Common myeloid progenitor, CD34-positive (primary cell): ENCODE data around the gene SLCO6A1.

Experiments
- CTCF ChIA-PET: fragments of 350-600 bp; sonication (Branson Sonifier 250); formaldehyde crosslinking; loops from one replicate; lab custom pipeline; 2021; ENCODE audit warnings: antibody characterized with exemption; lab: Charles Lee
- POLR2A ChIA-PET: fragments of 350-600 bp; sonication (Branson Sonifier 250); formaldehyde crosslinking; loops from one replicate; lab custom pipeline; 2021; ENCODE audit warnings: antibody characterized with exemption; lab: Charles Lee
- DNase-seq, 3 donors: peaks; one replicate each; pipeline versions ENCODE4 v3.0.0 to v3.0.0-alpha.2; 2013
- H3K27ac ChIP-seq, 2 experiments: 1 replicate in 1 of 2; 2 replicates in 1 of 2; pipeline ENCODE4 v1.7.0; 2013; ENCODE audit warnings: inconsistent platforms in 2 of 2, low read length in 2 of 2, mild to moderate bottlenecking in 2 of 2, low read depth in 1 of 2, moderate library complexity in 1 of 2; ENCODE audit not compliant: severe bottlenecking in 2 of 2, insufficient read depth in 1 of 2, poor library complexity in 1 of 2
- H3K27me3 ChIP-seq, 5 experiments: replicated peaks in 2 of 5; 1 replicate in 3 of 5; 2 replicates in 2 of 5; pipeline versions ENCODE4 v1.6.1 to v1.7.0; 2013; ENCODE audit warnings: low read length in 4 of 5, mild to moderate bottlenecking in 2 of 5, moderate library complexity in 2 of 5, inconsistent platforms in 1 of 5; ENCODE audit not compliant: insufficient read depth in 5 of 5, control insufficient read depth in 4 of 5
- H3K36me3 ChIP-seq, 4 experiments: 1 replicate in 2 of 4; 2 replicates in 2 of 4; pipeline versions ENCODE4 v1.6.1 to v1.7.0; 2013; ENCODE audit warnings: low read length in 3 of 4, control low read depth in 1 of 4, mild to moderate bottlenecking in 1 of 4; ENCODE audit not compliant: control insufficient read depth in 4 of 4, insufficient read depth in 4 of 4
- H3K4me1 ChIP-seq, 4 experiments: 1 replicate in 3 of 4; 2 replicates in 1 of 4; pipeline versions ENCODE4 v1.6.1 to v1.7.1; 2013; ENCODE audit warnings: low read length in 3 of 4, mild to moderate bottlenecking in 3 of 4, control low read depth in 1 of 4, inconsistent platforms in 1 of 4, moderate library complexity in 1 of 4; ENCODE audit not compliant: control insufficient read depth in 4 of 4, insufficient read depth in 4 of 4; ENCODE audit errors: control extremely low read depth in 1 of 4
- H3K4me3 ChIP-seq, 7 experiments: 1 replicate in 4 of 7; 2 replicates in 3 of 7; pipeline versions ENCODE4 v1.5.1 to v1.7.0; 2013; ENCODE audit warnings: mild to moderate bottlenecking in 7 of 7, low read length in 6 of 7, moderate library complexity in 6 of 7, inconsistent platforms in 2 of 7, low read depth in 2 of 7, control low read depth in 1 of 7; ENCODE audit not compliant: insufficient read depth in 4 of 7, control insufficient read depth in 1 of 7; ENCODE audit errors: extremely low read depth in 1 of 7
- H3K9me3 ChIP-seq, 5 experiments: 1 replicate in 4 of 5; 2 replicates in 1 of 5; pipeline versions ENCODE4 v1.6.1 to v1.7.1; 2013; ENCODE audit warnings: low read length in 4 of 5, mild to moderate bottlenecking in 2 of 5, inconsistent platforms in 1 of 5, low read depth in 1 of 5, moderate library complexity in 1 of 5; ENCODE audit not compliant: control insufficient read depth in 4 of 5, insufficient read depth in 2 of 5; ENCODE audit errors: control extremely low read depth in 1 of 5
- WGBS: methylation state at CpG from one replicate; pipeline ENCODE4 v1.1.5; 2013; ENCODE audit not compliant: insufficient coverage; 5-methylcytosine and 5-hydroxymethylcytosine counted together

SLCO6A1 gene

GRCh38 chr5:102539562-102539961 lies 40.8 kb upstream of the SLCO6A1 start:
- H3K27ac ChIP-seq, result no peak overlapping the region
- H3K36me3 ChIP-seq, result no peaks in the 10 kb centered on the region
- ChIA-PET CTCF (interaction anchor here (1.0 to 7.1 kb wide), 5 partner anchors 11 to 600 kb away, joined by 3 to 59 read pairs (median 8); no protein-coding TSS in a partner anchor), POLR2A (no interaction called here)
- peaks cover 0 to 9% (median 0%) of the 10 kb centered on the region in 4 experiments for H3K4me1 ChIP-seq
- peak in 2 of 3 donors; percentile 22 to 24 for DNase-seq
- no peak overlapping the region for H3K4me3 ChIP-seq
- no peaks in the 10 kb centered on the region for H3K27me3 ChIP-seq
- WGBS, result 100% methylated on average over 1 of the region's 1 CpG
- H3K9me3 ChIP-seq, result peaks cover 0 to 5% (median 4%) of the 10 kb centered on the region in 5 experiments

- peaks cover 0 to 5% (median 4%) of the 10 kb centered on the region in 5 experiments for H3K9me3 ChIP-seq
- DNase-seq, result no peak
- no peaks in the 10 kb centered on the region for H3K36me3 ChIP-seq
- H3K4me3 ChIP-seq, result no peak overlapping the region
- POLR2A ChIA-PET, result no interaction called here
- CTCF ChIA-PET, result interaction anchor here (0.6 to 7.1 kb wide), 12 partner anchors 9 to 602 kb away, joined by 3 to 59 read pairs (median 6); partner anchors contain the start of gene SLCO4C1
- H3K27ac ChIP-seq, result no peak overlapping the region
- WGBS, result no CpG with 5 or more reads among the region's 1 CpG
- peaks cover 0 to 3% (median 0%) of the 10 kb centered on the region in 4 experiments for H3K4me1 ChIP-seq
- H3K27me3 ChIP-seq, result no peaks in the 10 kb centered on the region
Measured at GRCh38 chr5:102537011-102537410, 38.2 kb upstream of the SLCO6A1 start.

- POLR2A ChIA-PET, result no interaction called here
- peaks cover 0 to 5% (median 4%) of the 10 kb centered on the region in 5 experiments for H3K9me3 ChIP-seq
- H3K4me1 ChIP-seq, result no peaks in the 10 kb centered on the region
- DNase-seq, result peak in 2 of 3 donors; percentile 35 to 46
- CTCF ChIA-PET, result interaction anchor here (0.6 to 7.1 kb wide), 13 partner anchors 10 to 603 kb away, joined by 3 to 59 read pairs (median 4); partner anchors contain the start of gene SLCO4C1
- H3K36me3 ChIP-seq, result no peaks in the 10 kb centered on the region
- H3K4me3 ChIP-seq, result no peak overlapping the region
- no peaks in the 10 kb centered on the region for H3K27me3 ChIP-seq
- no peak overlapping the region for H3K27ac ChIP-seq
Measured at GRCh38 chr5:102536323-102536928, 37.6 kb upstream of the SLCO6A1 start.

- Histone ChIP-seq H3K9me3 (no peaks in the 10 kb centered on the region), H3K27ac (no peak overlapping the region), H3K36me3 (no peaks in the 10 kb centered on the region), H3K4me3 (no peak overlapping the region), H3K4me1 (no peaks in the 10 kb centered on the region), H3K27me3 (no peaks in the 10 kb centered on the region)
- ChIA-PET CTCF (interaction anchor here (1.6 kb wide), 1 partner anchor 11 kb away, joined by 5 read pairs; no protein-coding TSS in a partner anchor), POLR2A (no interaction called here)
- WGBS, result 100% methylated on average over 2 of the region's 4 CpGs
- DNase-seq, result no peak
Measured at GRCh38 chr5:102532123-102532522, 33.3 kb upstream of the SLCO6A1 start.

GRCh38 chr5:102531506-102531905 lies 32.7 kb upstream of the SLCO6A1 start:
- ChIA-PET CTCF (interaction anchor here (1.6 kb wide), 1 partner anchor 10 kb away, joined by 5 read pairs; no protein-coding TSS in a partner anchor), POLR2A (no interaction called here)
- H3K9me3 ChIP-seq, result no peaks in the 10 kb centered on the region
- WGBS, result no CpG with 5 or more reads among the region's 1 CpG
- H3K36me3 ChIP-seq, result no peaks in the 10 kb centered on the region
- H3K27ac ChIP-seq, result no peak overlapping the region
- H3K27me3 ChIP-seq, result no peaks in the 10 kb centered on the region
- H3K4me3 ChIP-seq, result no peak overlapping the region
- H3K4me1 ChIP-seq, result no peaks in the 10 kb centered on the region
- peak in 2 of 3 donors; percentile 19 to 32 for DNase-seq

GRCh38 chr5:102529447-102529846 lies 30.6 kb upstream of the SLCO6A1 start:
- WGBS, result 100% methylated on average over 1 of the region's 4 CpGs
- Histone ChIP-seq H3K4me1 (no peaks in the 10 kb centered on the region), H3K27me3 (no peaks in the 10 kb centered on the region), H3K27ac (no peak overlapping the region), H3K9me3 (peaks cover 0 to 2% (median 0%) of the 10 kb centered on the region in 5 experiments), H3K36me3 (no peaks in the 10 kb centered on the region), H3K4me3 (no peak overlapping the region)
- POLR2A ChIA-PET, result no interaction called here
- CTCF ChIA-PET, result no interaction called here
- no peak for DNase-seq

GRCh38 chr5:102529031-102529430 lies 30.2 kb upstream of the SLCO6A1 start:
- no peak overlapping the region for H3K27ac ChIP-seq
- no peak overlapping the region for H3K4me3 ChIP-seq
- H3K27me3 ChIP-seq, result no peaks in the 10 kb centered on the region
- H3K9me3 ChIP-seq, result peaks cover 0 to 2% (median 0%) of the 10 kb centered on the region in 5 experiments
- no peak for DNase-seq
- no peaks in the 10 kb centered on the region for H3K4me1 ChIP-seq
- no peaks in the 10 kb centered on the region for H3K36me3 ChIP-seq
- POLR2A ChIA-PET, result no interaction called here
- CTCF ChIA-PET, result no interaction called here
